KMS-11 (cell line): Measurements from ENCODE around the gene PSAP.
A peak's percentile ranks its signal among the peaks of the same experiment; 100 is the strongest.

Experiments used
- H2AFZ ChIP-seq: fragments of 200-600 bp; sonication (generic); 2 replicates; pipeline ENCODE4 v1.6.1; 2016; ENCODE audit warnings: antibody characterized with exemption, mixed run types, low read depth
- H3K27ac ChIP-seq: fragments of 200-600 bp; sonication (generic); 2 replicates; pipeline ENCODE4 v1.6.1; 2016; ENCODE audit warnings: mild to moderate bottlenecking, mixed run types
- H3K27me3 ChIP-seq: fragments of 200-600 bp; sonication (generic); 2 replicates; pipeline ENCODE4 v1.6.1; 2017; ENCODE audit warnings: mild to moderate bottlenecking, low read depth, mixed run types, moderate library complexity; ENCODE audit not compliant: insufficient read depth
- H3K36me3 ChIP-seq: fragments of 200-600 bp; sonication (generic); 2 replicates; pipeline ENCODE4 v1.6.1; 2017; ENCODE audit warnings: mild to moderate bottlenecking, mixed run types; ENCODE audit not compliant: insufficient read depth
- H3K4me1 ChIP-seq: fragments of 200-600 bp; sonication (generic); 2 replicates; pipeline ENCODE4 v1.6.1; 2016; ENCODE audit warnings: mild to moderate bottlenecking, low read depth, mixed run types; ENCODE audit not compliant: poor library complexity, severe bottlenecking
- H3K4me2 ChIP-seq: fragments of 200-600 bp; sonication (generic); 2 replicates; pipeline ENCODE4 v1.7.0; 2016; ENCODE audit warnings: mild to moderate bottlenecking, mixed run types
- H3K4me3 ChIP-seq: fragments of 200-600 bp; sonication (generic); IDR thresholded peaks from 2 replicates; pipeline ENCODE4 v1.6.1; 2017; ENCODE audit warnings: low read depth, low read length, mixed read lengths; ENCODE audit not compliant: insufficient read depth
- H3K79me2 ChIP-seq: fragments of 200-600 bp; sonication (generic); 2 replicates; pipeline ENCODE4 v1.6.1; 2016; ENCODE audit warnings: low read depth, mixed run types; ENCODE audit not compliant: insufficient read depth
- H3K9ac ChIP-seq: fragments of 200-600 bp; sonication (generic); 2 replicates; pipeline ENCODE4 v1.6.1; 2016; ENCODE audit warnings: mild to moderate bottlenecking, mixed run types
- H4K20me1 ChIP-seq: fragments of 200-600 bp; sonication (generic); 2 replicates; pipeline ENCODE4 v1.6.1; 2016; ENCODE audit warnings: mild to moderate bottlenecking, mixed run types; ENCODE audit not compliant: insufficient read depth
- TF ChIP-seq, protein P1 (sequence below): fragments of 200-600 bp; sonication (generic); conservative IDR thresholded peaks from 2 replicates; pipeline ENCODE4 v1.6.1; 2017; ENCODE audit warnings: low read depth, mild to moderate bottlenecking, antibody characterized with exemption, low read length, moderate library complexity, mixed read lengths

Gene PSAP

DNA sequence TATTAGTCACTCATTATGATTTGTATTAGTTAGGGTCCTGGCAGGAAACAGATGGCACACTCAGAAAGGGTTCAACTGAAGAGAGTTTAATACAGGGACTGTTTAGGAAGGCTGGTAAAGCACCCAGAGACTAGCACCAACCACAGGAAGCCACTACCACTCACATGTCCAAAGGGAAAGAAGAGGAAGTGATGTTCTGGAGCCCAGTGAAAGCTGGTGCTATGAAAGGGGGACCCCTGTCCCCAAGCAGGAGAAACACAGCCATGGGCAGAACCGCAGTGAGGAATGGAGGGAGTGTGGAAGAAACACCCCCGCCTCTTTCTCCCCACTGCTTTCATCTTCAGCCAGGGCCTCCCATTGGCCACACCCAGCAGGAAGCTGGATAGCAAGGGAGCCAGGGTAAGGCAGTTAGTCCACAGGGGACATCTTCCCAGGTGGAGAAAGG is 74.5 kb downstream of the PSAP start:
- H4K20me1 ChIP-seq = no peaks in the 10 kb centered on the region
- no peak overlapping the region for H3K4me3 ChIP-seq
- no peaks in the 10 kb centered on the region for H3K79me2 ChIP-seq
- peaks cover 38% of the 10 kb centered on the region for H3K27me3 ChIP-seq
- TF ChIP-seq, protein P1, sequence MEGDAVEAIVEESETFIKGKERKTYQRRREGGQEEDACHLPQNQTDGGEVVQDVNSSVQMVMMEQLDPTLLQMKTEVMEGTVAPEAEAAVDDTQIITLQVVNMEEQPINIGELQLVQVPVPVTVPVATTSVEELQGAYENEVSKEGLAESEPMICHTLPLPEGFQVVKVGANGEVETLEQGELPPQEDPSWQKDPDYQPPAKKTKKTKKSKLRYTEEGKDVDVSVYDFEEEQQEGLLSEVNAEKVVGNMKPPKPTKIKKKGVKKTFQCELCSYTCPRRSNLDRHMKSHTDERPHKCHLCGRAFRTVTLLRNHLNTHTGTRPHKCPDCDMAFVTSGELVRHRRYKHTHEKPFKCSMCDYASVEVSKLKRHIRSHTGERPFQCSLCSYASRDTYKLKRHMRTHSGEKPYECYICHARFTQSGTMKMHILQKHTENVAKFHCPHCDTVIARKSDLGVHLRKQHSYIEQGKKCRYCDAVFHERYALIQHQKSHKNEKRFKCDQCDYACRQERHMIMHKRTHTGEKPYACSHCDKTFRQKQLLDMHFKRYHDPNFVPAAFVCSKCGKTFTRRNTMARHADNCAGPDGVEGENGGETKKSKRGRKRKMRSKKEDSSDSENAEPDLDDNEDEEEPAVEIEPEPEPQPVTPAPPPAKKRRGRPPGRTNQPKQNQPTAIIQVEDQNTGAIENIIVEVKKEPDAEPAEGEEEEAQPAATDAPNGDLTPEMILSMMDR = no peak
- H2AFZ ChIP-seq = no peak overlapping the region
- no peaks in the 10 kb centered on the region for H3K4me1 ChIP-seq
- H3K36me3 ChIP-seq = no peaks in the 10 kb centered on the region
- no peak overlapping the region for H3K4me2 ChIP-seq
- no peak overlapping the region for H3K27ac ChIP-seq
- H3K9ac ChIP-seq = no peak overlapping the region

DNA sequence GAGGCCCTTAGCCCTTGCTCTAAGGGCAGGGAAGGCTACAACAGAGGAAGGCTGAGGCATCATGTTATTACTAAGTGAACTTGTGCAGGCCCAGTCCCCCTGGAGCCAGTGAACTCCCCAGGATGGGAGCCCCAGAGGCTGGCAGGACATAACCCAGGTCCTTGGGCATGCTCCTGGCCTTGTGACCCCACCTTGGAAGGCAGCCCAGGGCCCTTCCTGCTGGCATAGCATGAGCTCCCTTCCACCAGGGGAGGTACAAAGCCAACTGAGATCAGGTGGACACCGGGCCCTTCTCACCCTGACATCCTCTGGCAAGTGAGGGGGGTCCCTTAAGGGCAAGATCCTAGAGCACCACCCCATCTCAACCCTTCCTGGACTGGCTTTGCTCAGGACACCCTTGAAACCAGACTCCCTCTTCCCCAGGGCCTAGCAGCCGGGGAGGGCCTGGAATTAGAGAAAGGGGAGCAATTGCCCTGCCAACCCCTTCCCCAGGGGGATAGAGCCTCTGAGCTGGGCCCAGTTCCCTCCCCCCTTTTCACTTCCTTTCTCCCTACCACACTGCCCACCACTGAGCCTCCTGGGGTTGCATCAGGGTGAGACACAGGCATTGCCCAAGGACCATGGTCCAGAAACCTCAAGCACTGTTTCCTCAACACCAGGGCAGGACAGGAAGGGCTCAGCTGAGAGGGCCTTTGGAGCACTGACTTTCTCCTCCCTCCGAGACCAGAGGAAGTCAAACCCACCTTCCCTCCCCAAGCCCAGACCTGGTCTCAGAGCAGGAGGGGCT is 75.9 kb downstream of the PSAP start:
- H3K27ac ChIP-seq = no peak overlapping the region

DNA sequence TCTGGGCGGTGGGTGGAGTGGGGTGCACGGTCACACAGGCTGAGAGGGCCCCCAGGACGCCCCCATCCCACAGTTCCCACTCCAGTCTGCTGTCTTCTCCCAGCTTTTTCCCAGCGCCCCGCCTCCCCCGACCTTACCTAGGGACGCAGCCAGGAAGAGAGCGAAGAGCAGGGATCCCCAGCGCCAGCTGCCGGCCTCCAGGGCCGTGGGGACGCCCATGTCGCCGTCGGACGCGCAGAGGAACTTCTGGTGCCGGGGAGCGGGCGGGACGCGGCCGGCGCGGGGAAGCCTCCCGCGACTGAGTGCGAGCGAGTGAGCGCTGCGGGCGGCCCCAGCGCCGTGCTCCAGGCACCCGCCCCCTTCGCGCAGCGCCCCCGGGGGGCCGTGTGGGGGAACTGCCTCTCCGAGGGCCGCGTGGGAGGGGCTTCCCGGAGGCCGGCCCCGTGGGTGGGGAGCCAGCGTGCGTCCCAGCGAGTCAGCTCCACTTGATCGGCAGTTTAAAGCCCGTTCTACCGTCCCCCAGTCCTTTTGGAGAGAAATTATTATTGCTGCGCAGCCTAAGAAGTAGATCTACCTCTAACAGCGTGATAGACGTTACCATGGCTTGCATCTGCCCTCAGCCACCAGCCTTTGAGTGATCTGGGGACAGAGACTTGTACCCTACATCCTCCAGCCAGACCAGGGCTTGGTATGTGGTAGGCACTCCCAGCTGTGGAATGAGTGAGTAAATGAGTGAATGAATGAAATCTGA is 77.7 kb downstream of the PSAP start, which contains the start of gene VSIR:
TSS of gene VSIR (minus strand) at position 300 of the 751 bp plus-strand sequence. CDS start at position 219, 81 bp downstream.
- Histone ChIP-seq H3K9ac (no peak within 1 kb of the TSS), H4K20me1 (no peaks in the 10 kb centered on the region), H2AFZ (peak within 1 kb of the TSS; percentile 83; the same call in 1 of the 2 replicates), H3K27me3 (peaks cover 12% of the 10 kb centered on the region; the same call in 1 of the 2 replicates), H3K4me1 (peaks cover 6% of the 10 kb centered on the region), H3K4me2 (peak within 1 kb of the TSS; percentile 82), H3K4me3 (no peak within 1 kb of the TSS), H3K36me3 (no peaks in the 10 kb centered on the region), H3K79me2 (no peaks in the 10 kb centered on the region), H3K27ac (no peak within 1 kb of the TSS)
- TF ChIP-seq, protein P1 = peak; percentile 74

More for the DNA sequence above, 75.9 kb downstream of the PSAP start:
- TF ChIP-seq, protein P1 = no peak
- no peaks in the 10 kb centered on the region for H3K36me3 ChIP-seq
- H3K79me2 ChIP-seq = no peaks in the 10 kb centered on the region
- H3K4me3 ChIP-seq = no peak overlapping the region
- H4K20me1 ChIP-seq = no peaks in the 10 kb centered on the region
- peaks cover 28% of the 10 kb centered on the region for H3K27me3 ChIP-seq
- no peak overlapping the region for H3K4me2 ChIP-seq
- no peak overlapping the region for H3K9ac ChIP-seq
- H2AFZ ChIP-seq = no peak overlapping the region
- no peaks in the 10 kb centered on the region for H3K4me1 ChIP-seq

DNA sequence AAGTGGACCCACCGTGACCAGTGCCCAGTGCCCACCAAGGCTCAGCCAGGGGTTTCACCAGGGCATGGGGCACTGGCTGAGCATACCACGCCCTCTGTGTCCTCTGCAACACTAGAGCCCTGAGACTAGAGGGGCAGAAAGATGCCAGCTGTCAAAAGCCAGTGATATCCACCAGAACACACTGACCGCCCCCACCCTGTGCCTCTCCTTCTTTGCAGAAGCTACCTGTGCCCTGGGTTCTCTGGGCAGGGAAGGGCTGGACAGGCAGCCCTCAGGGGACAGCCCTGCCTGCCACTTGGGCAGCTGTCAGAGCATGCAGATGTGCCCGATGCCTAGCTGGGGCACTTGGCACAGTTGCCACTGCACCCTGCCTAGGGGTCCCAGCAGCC is 78.2 kb downstream of the PSAP start:
- Histone ChIP-seq H3K27ac (no peak overlapping the region), H3K4me2 (peak overlapping the region; percentile 82), H3K4me3 (no peak overlapping the region), H3K9ac (no peak overlapping the region), H3K27me3 (peaks cover 12% of the 10 kb centered on the region; the same call in 1 of the 2 replicates), H2AFZ (peak overlapping the region; percentile 83; the same call in 1 of the 2 replicates), H4K20me1 (no peaks in the 10 kb centered on the region), H3K4me1 (peaks cover 6% of the 10 kb centered on the region), H3K79me2 (no peaks in the 10 kb centered on the region), H3K36me3 (no peaks in the 10 kb centered on the region)
- TF ChIP-seq, protein P1 = no peak
